GM23338 (cell line): ENCODE results near the gene C8G. TPM values are rescaled to one million over a fixed set of nuclear protein-coding genes. Genes with fewer than 3 reads are reported as not detected.

Experiments
- ATAC-seq: fragments of 200-7000 bp; cut with Tn5 transposase; 3 replicates; pipeline ENCODE4 v1.9.1; 2020
- DNase-seq: peaks from one replicate; pipeline ENCODE4 v3.0.0-alpha.2; 2015; ENCODE audit warnings: low spot score
- H2AFZ ChIP-seq: fragments of 200-600 bp; sonication (generic); 2 replicates; pipeline ENCODE4 v1.8.0; 2016; ENCODE audit warnings: antibody characterized with exemption, mild to moderate bottlenecking, moderate library complexity
- H3F3A ChIP-seq: fragments of 200-600 bp; sonication (generic); replicated peaks from 2 replicates; pipeline ENCODE4 v1.8.0; 2017; ENCODE audit warnings: antibody characterized with exemption, mixed run types, low read depth
- H3K27ac ChIP-seq: fragments of 200-600 bp; sonication (generic); 2 replicates; pipeline ENCODE4 v1.6.1; 2016; ENCODE audit warnings: low read depth
- H3K27me3 ChIP-seq: fragments of 200-600 bp; sonication (generic); 2 replicates; pipeline ENCODE4 v1.8.0; 2016; ENCODE audit warnings: mild to moderate bottlenecking, mixed run types, moderate library complexity; ENCODE audit not compliant: insufficient read depth
- H3K36me3 ChIP-seq: fragments of 200-600 bp; sonication (generic); 2 replicates; pipeline ENCODE4 v1.8.0; 2016; ENCODE audit warnings: mild to moderate bottlenecking; ENCODE audit not compliant: insufficient read depth
- H3K4me1 ChIP-seq: fragments of 200-600 bp; sonication (generic); 2 replicates; pipeline ENCODE4 v1.8.0; 2016; ENCODE audit warnings: mild to moderate bottlenecking, moderate library complexity; ENCODE audit not compliant: insufficient read depth
- H3K4me2 ChIP-seq: fragments of 200-600 bp; sonication (generic); 2 replicates; pipeline ENCODE4 v1.7.1; 2017; ENCODE audit warnings: mixed run types
- H3K4me3 ChIP-seq: fragments of 200-600 bp; sonication (generic); 2 replicates; pipeline ENCODE4 v1.6.1; 2016; ENCODE audit warnings: mixed run types
- H3K79me2 ChIP-seq: fragments of 200-600 bp; sonication (generic); replicated peaks from 2 replicates; pipeline ENCODE4 v1.8.0; 2017; ENCODE audit warnings: mild to moderate bottlenecking; ENCODE audit not compliant: insufficient read depth
- H3K9me2 ChIP-seq: fragments of 200-600 bp; sonication (generic); 2 replicates; pipeline ENCODE4 v1.8.0; 2017; ENCODE audit not compliant: insufficient read depth
- H4K20me1 ChIP-seq: fragments of 200-600 bp; sonication (generic); replicated peaks from 2 replicates; pipeline ENCODE4 v1.8.0; 2017; ENCODE audit warnings: mild to moderate bottlenecking; ENCODE audit not compliant: insufficient read depth
- H3K27ac Mint-ChIP-seq: 2 replicates; pipeline ENCODE4 v1.8.0; 2020; ENCODE audit warnings: inconsistent platforms, mild to moderate bottlenecking, moderate library complexity, mixed read lengths
- H3K27me3 Mint-ChIP-seq: 3 replicates; pipeline ENCODE4 v1.8.0; 2022; ENCODE audit warnings: low read depth, mild to moderate bottlenecking, moderate library complexity, mixed read lengths, inconsistent platforms; ENCODE audit not compliant: insufficient read depth, poor library complexity
- H3K36me3 Mint-ChIP-seq: 3 replicates; pipeline ENCODE4 v1.8.0; 2021; ENCODE audit warnings: low read depth, mild to moderate bottlenecking, inconsistent platforms, moderate library complexity, mixed read lengths
- H3K4me1 Mint-ChIP-seq: 3 replicates; pipeline ENCODE4 v1.8.0; 2020; ENCODE audit warnings: mild to moderate bottlenecking, inconsistent platforms, mixed read lengths
- H3K4me3 Mint-ChIP-seq: 3 replicates; pipeline ENCODE4 v1.8.0; 2021; ENCODE audit warnings: moderate library complexity, mild to moderate bottlenecking, inconsistent platforms, mixed read lengths
- H3K9me3 Mint-ChIP-seq: 3 replicates; pipeline ENCODE4 v1.8.0; 2020; ENCODE audit warnings: moderate library complexity, mild to moderate bottlenecking, inconsistent platforms, mixed read lengths
- CTCF ChIP-seq, 2 experiments: fragments of 200-600 bp in 1 of 2; sonication (generic) in 1 of 2; conservative IDR thresholded peaks; 2 replicates each; pipeline versions ENCODE4 v1.5.1 to v1.6.1; 2016 to 2017; ENCODE audit warnings: antibody characterized with exemption in 2 of 2, low read depth in 2 of 2, mild to moderate bottlenecking in 2 of 2, moderate library complexity in 1 of 2
- EZH2 ChIP-seq: fragments of 200-600 bp; sonication (generic); IDR thresholded peaks from one replicate; pipeline ENCODE4 v1.8.0; 2017; ENCODE audit warnings: antibody characterized with exemption, mild to moderate bottlenecking, low read depth; ENCODE audit not compliant: unreplicated experiment
- EZH2phosphoT487 ChIP-seq: fragments of 200-600 bp; sonication (generic); IDR thresholded peaks from one replicate; pipeline ENCODE4 v1.8.1; 2018; ENCODE audit warnings: antibody characterized with exemption; ENCODE audit not compliant: unreplicated experiment
- NANOG ChIP-seq: IDR thresholded peaks from 2 replicates; pipeline ENCODE4 v1.6.1; 2016; ENCODE audit warnings: antibody characterized with exemption, borderline replicate concordance
- POLR2AphosphoS5 ChIP-seq: IDR thresholded peaks from 2 replicates; pipeline ENCODE4 v1.6.1; 2016; ENCODE audit warnings: antibody characterized with exemption, low read depth
- STAT1 ChIP-seq: IDR thresholded peaks from one replicate; pipeline ENCODE4 v1.6.1; 2016; ENCODE audit warnings: antibody characterized with exemption; ENCODE audit not compliant: unreplicated experiment
- ZNF114 ChIP-seq: fragments of 250-450 bp; sonication (Bioruptor Pico); IDR thresholded peaks from 2 replicates; pipeline ENCODE4 v1.5.0; 2020; ENCODE audit warnings: mild to moderate bottlenecking, moderate library complexity
- ZNF331 ChIP-seq: fragments of 250-450 bp; sonication (Bioruptor Pico); IDR thresholded peaks from 2 replicates; pipeline ENCODE4 v1.5.0; 2020; ENCODE audit warnings: low read depth, mild to moderate bottlenecking, moderate library complexity
- polyA plus RNA-seq: library from polyadenylated mRNA; unstranded; fragments of >200 nt; fragmentation: Nextera tagmentation; extraction: Ambion mirVana; gene quantifications from 2 replicates; pipeline ENCODE4 v1.2.1, GENCODE V29; 2016
- total RNA-seq: library from RNA; depleted of rRNA; stranded (reverse); fragments of >200 nt; shearing (Covaris generic); gene quantifications from 2 replicates; pipeline ENCODE4 v1.2.3, GENCODE V29; 2014
- TF ChIP-seq, protein P1 (sequence below): IDR thresholded peaks from 2 replicates; pipeline ENCODE4 v1.6.1; 2016; ENCODE audit warnings: antibody characterized with exemption
- TF ChIP-seq, protein P2 (sequence below): IDR thresholded peaks from one replicate; pipeline ENCODE4 v1.6.1; 2018; ENCODE audit warnings: antibody characterized with exemption; ENCODE audit not compliant: unreplicated experiment

C8G gene
- total and polyA plus RNA-seq, 2 experiments from 2014 or later: not detected

DNA sequence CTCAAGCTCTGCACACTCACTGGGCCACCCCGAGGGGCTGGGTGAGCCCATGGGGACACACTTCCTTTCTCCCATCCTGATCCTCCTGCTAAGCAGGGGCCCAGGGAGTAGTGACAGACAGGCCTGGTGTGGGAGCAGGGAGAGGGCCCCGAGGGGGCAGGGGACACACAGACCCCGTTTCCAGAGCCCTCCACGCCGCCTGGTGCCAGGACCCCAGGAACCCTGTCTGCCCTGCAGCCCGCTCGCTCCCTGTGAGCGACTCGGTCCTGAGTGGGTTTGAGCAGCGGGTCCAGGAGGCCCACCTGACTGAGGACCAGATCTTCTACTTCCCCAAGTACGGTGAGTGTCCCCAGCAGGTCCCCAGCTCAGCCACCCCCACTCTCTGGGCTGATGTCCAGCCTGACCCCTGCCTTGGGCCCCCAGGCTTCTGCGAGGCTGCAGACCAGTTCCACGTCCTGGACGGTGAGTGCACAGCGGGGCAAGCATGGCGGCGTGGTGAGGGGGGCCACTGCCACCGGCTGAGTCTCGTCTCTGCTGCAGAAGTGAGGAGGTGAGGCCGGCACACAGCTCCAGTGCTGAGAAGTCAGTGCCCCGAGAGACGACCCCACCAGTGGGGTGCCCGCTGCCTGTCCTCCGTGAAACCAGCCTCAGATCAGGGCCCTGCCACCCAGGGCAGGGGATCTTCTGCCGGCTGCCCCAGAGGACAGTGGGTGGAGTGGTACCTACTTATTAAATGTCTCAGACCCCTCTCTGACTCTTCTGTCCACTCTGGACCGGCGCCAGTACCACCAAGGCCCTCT, 1.4 kb downstream of the C8G start:
- Histone ChIP-seq H2AFZ (no peak overlapping the region), H3K27me3 (no peaks in the 10 kb centered on the region), H3K27ac (no peak overlapping the region), H3K36me3 (no peaks in the 10 kb centered on the region), H3K9me2 (no peaks in the 10 kb centered on the region), H3K79me2 (0 out of 2 replicates have a peak, but pooled peaks cover 5% of the 10 kb centered on the region), H4K20me1 (no peaks in the 10 kb centered on the region), H3K4me2 (no peak overlapping the region), H3F3A (no peaks in the 10 kb centered on the region; the same call in 1 of the 2 replicates), H3K4me3 (no peak overlapping the region), H3K4me1 (peaks cover 9% of the 10 kb centered on the region)
- Mint-ChIP-seq H3K27me3 (peaks cover 9% of the 10 kb centered on the region), H3K4me1 (peaks cover 8% of the 10 kb centered on the region), H3K4me3 (no peak overlapping the region), H3K36me3 (peaks cover 4% of the 10 kb centered on the region; the same call in 1 of the 3 replicates), H3K9me3 (no peaks in the 10 kb centered on the region), H3K27ac (no peak overlapping the region)
- DNase-seq: no peak
- TF ChIP-seq EZH2phosphoT487: no peak
- TF ChIP-seq, protein P1, sequence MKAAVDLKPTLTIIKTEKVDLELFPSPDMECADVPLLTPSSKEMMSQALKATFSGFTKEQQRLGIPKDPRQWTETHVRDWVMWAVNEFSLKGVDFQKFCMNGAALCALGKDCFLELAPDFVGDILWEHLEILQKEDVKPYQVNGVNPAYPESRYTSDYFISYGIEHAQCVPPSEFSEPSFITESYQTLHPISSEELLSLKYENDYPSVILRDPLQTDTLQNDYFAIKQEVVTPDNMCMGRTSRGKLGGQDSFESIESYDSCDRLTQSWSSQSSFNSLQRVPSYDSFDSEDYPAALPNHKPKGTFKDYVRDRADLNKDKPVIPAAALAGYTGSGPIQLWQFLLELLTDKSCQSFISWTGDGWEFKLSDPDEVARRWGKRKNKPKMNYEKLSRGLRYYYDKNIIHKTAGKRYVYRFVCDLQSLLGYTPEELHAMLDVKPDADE: no peak
- TF ChIP-seq POLR2AphosphoS5: no peak
- no peak for TF ChIP-seq NANOG
- no peak for TF ChIP-seq ZNF331 (CRISPR knock-in tag)
- TF ChIP-seq EZH2: no peak
- no peak for TF ChIP-seq ZNF114 (CRISPR knock-in tag)
- TF ChIP-seq STAT1: no peak
- no peak for ATAC-seq

GRCh38 chr9:136947028-136947891, 2.2 kb downstream of the C8G start:
- H3K4me1 Mint-ChIP-seq: peaks cover 8% of the 10 kb centered on the region
- Histone ChIP-seq H4K20me1 (no peaks in the 10 kb centered on the region), H3K36me3 (no peaks in the 10 kb centered on the region), H3F3A (no peaks in the 10 kb centered on the region; the same call in 1 of the 2 replicates), H3K4me3 (no peak overlapping the region), H3K27me3 (no peaks in the 10 kb centered on the region), H3K9me2 (no peaks in the 10 kb centered on the region), H3K27ac (no peak overlapping the region), H3K4me2 (no peak overlapping the region), H3K4me1 (peaks cover 9% of the 10 kb centered on the region), H2AFZ (no peak overlapping the region), H3K79me2 (0 out of 2 replicates have a peak, but pooled peaks cover 5% of the 10 kb centered on the region)
- ATAC-seq (no peak), DNase-seq (no peak)
- TF ChIP-seq, protein P2, sequence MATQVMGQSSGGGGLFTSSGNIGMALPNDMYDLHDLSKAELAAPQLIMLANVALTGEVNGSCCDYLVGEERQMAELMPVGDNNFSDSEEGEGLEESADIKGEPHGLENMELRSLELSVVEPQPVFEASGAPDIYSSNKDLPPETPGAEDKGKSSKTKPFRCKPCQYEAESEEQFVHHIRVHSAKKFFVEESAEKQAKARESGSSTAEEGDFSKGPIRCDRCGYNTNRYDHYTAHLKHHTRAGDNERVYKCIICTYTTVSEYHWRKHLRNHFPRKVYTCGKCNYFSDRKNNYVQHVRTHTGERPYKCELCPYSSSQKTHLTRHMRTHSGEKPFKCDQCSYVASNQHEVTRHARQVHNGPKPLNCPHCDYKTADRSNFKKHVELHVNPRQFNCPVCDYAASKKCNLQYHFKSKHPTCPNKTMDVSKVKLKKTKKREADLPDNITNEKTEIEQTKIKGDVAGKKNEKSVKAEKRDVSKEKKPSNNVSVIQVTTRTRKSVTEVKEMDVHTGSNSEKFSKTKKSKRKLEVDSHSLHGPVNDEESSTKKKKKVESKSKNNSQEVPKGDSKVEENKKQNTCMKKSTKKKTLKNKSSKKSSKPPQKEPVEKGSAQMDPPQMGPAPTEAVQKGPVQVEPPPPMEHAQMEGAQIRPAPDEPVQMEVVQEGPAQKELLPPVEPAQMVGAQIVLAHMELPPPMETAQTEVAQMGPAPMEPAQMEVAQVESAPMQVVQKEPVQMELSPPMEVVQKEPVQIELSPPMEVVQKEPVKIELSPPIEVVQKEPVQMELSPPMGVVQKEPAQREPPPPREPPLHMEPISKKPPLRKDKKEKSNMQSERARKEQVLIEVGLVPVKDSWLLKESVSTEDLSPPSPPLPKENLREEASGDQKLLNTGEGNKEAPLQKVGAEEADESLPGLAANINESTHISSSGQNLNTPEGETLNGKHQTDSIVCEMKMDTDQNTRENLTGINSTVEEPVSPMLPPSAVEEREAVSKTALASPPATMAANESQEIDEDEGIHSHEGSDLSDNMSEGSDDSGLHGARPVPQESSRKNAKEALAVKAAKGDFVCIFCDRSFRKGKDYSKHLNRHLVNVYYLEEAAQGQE: no peak
- TF ChIP-seq POLR2AphosphoS5 (no peak), ZNF114 (CRISPR knock-in tag) (no peak), STAT1 (no peak), CTCF (conservative IDR thresholded peaks at IDR 0.05; ENCODE audit: low read depth in 2 of 2) (no peak)
- H3K9me3 Mint-ChIP-seq: no peaks in the 10 kb centered on the region
- H3K36me3 Mint-ChIP-seq: no peaks in the 10 kb centered on the region
- H3K4me3 Mint-ChIP-seq: no peak overlapping the region
- H3K27ac Mint-ChIP-seq: no peak overlapping the region
- peaks cover 9% of the 10 kb centered on the region for H3K27me3 Mint-ChIP-seq
